Tibial nerve (tissue), 4 donors: ENCODE results near the gene CDK6.

ENCODE experiments used
- EP300 ChIP-seq, 2 donors: sonication (generic); formaldehyde crosslinking; IDR thresholded peaks; one replicate each; pipeline ENCODE4 v1.6.1; 2017; ENCODE audit warnings: antibody characterized with exemption in 2 of 2, mild to moderate bottlenecking in 1 of 2
- POLR2A ChIP-seq, 2 donors: fragments of 450-650 bp; IDR thresholded peaks; one replicate each; pipeline ENCODE4 v1.6.1; 2017; ENCODE audit warnings: antibody characterized with exemption in 2 of 2, mild to moderate bottlenecking in 2 of 2, moderate library complexity in 2 of 2
- TF ChIP-seq, protein P1 (sequence below), 5 experiments: fragments of 200-600 bp in 3 of 5; fragments of 450-650 bp in 2 of 5; sonication (generic) in 3 of 5; IDR thresholded peaks; one replicate each; pipeline ENCODE4 v1.5.1; 2016 to 2019; ENCODE audit warnings: antibody characterized with exemption in 5 of 5, mild to moderate bottlenecking in 3 of 5, moderate library complexity in 2 of 5

DNA sequence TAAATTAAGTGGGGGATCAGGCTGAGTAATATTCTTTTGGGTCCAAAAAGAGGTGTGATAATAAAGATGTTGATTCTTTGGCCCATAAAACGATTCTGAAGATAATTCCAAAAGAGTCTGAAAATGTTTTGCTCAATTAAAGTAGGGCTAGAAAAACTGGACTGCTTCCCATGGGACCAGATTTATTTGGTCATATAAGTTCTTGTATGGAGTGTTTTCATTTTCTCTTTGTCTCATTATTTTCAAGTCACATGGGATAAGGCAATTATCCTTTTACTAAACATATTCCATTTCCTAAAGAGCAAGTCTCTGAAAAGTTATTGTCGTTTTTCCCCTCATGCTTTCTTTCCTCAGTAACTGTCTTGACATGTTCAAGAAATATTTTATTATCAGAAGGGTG is 41.5 kb downstream of the CDK6 start:
- TF ChIP-seq, protein P1, sequence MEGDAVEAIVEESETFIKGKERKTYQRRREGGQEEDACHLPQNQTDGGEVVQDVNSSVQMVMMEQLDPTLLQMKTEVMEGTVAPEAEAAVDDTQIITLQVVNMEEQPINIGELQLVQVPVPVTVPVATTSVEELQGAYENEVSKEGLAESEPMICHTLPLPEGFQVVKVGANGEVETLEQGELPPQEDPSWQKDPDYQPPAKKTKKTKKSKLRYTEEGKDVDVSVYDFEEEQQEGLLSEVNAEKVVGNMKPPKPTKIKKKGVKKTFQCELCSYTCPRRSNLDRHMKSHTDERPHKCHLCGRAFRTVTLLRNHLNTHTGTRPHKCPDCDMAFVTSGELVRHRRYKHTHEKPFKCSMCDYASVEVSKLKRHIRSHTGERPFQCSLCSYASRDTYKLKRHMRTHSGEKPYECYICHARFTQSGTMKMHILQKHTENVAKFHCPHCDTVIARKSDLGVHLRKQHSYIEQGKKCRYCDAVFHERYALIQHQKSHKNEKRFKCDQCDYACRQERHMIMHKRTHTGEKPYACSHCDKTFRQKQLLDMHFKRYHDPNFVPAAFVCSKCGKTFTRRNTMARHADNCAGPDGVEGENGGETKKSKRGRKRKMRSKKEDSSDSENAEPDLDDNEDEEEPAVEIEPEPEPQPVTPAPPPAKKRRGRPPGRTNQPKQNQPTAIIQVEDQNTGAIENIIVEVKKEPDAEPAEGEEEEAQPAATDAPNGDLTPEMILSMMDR (IDR thresholded peaks at IDR 0.05) = no peak
- TF ChIP-seq POLR2A (IDR thresholded peaks at IDR 0.05) = no peak
- no peak for TF ChIP-seq EP300 (IDR thresholded peaks at IDR 0.05)
